OCI-LY3 (cell line): ENCODE data around the gene IMMP2L.

ENCODE experiments used
- H2AFZ ChIP-seq: fragments of 200-600, 300-600 bp; shearing (Covaris generic); 2 replicates; pipeline ENCODE4 v1.6.0; 2014; ENCODE audit warnings: antibody characterized with exemption, low read depth, low read length
- H3K27ac ChIP-seq: fragments of 200-600, 300-600 bp; sonication (generic); 2 replicates; pipeline ENCODE4 v1.5.1; 2014; ENCODE audit warnings: mild to moderate bottlenecking, low read length, moderate library complexity, mixed read lengths
- H3K27me3 ChIP-seq: fragments of 200-600, 300-600 bp; sonication (generic); 2 replicates; pipeline ENCODE4 v1.6.1; 2014; ENCODE audit warnings: low read depth, low read length, mixed read lengths
- H3K36me3 ChIP-seq: fragments of 200-600, 300-600 bp; sonication (generic); replicated peaks from 2 replicates; pipeline ENCODE3; 2014; ENCODE audit warnings: low read depth, low read length, mixed read lengths
- H3K4me1 ChIP-seq: fragments of 300-600, 200-600 bp; sonication (generic); 2 replicates; pipeline ENCODE4 v1.6.1; 2014; ENCODE audit warnings: low read length, mixed read lengths
- H3K4me2 ChIP-seq: fragments of 200-600, 300-600 bp; sonication (generic); 2 replicates; pipeline ENCODE4 v1.6.1; 2014; ENCODE audit warnings: low read length, mixed read lengths
- H3K4me3 ChIP-seq: fragments of 300-600, 200-600 bp; sonication (generic); 2 replicates; pipeline ENCODE4 v1.5.1; 2014; ENCODE audit warnings: antibody characterized with exemption, mild to moderate bottlenecking, low read length, moderate library complexity
- H3K79me2 ChIP-seq: fragments of 300-600, 200-600 bp; shearing (Covaris generic); 2 replicates; pipeline ENCODE4 v1.6.1; 2014; ENCODE audit warnings: mild to moderate bottlenecking, low read length, mixed read lengths
- H3K9ac ChIP-seq: fragments of 300-600, 200-600 bp; shearing (Covaris generic); 2 replicates; pipeline ENCODE4 v1.6.0; 2014; ENCODE audit warnings: mild to moderate bottlenecking, low read length, moderate library complexity
- H3K9me3 ChIP-seq: fragments of 200-600, 300-600 bp; shearing (Covaris generic); 2 replicates; pipeline ENCODE4 v1.6.1; 2014; ENCODE audit warnings: low read length, mixed read lengths; ENCODE audit not compliant: insufficient read depth
- H4K20me1 ChIP-seq: fragments of 200-600, 300-600 bp; sonication (generic); 2 replicates; pipeline ENCODE4 v1.6.1; 2016; ENCODE audit warnings: low read length, mixed read lengths; ENCODE audit not compliant: insufficient read depth
- EZH2phosphoT487 ChIP-seq: fragments of 200-600 bp; shearing (Covaris generic); IDR thresholded peaks from 2 replicates; pipeline ENCODE4 v1.6.1; 2018; ENCODE audit warnings: antibody characterized with exemption, mixed run types, low read depth
- TF ChIP-seq, protein P1 (sequence below): fragments of 200-600, 300-600 bp; sonication (generic); IDR thresholded peaks from 2 replicates; pipeline ENCODE4 v1.5.1; 2014; ENCODE audit warnings: antibody characterized with exemption, low read length, low read depth

The IMMP2L gene

DNA sequence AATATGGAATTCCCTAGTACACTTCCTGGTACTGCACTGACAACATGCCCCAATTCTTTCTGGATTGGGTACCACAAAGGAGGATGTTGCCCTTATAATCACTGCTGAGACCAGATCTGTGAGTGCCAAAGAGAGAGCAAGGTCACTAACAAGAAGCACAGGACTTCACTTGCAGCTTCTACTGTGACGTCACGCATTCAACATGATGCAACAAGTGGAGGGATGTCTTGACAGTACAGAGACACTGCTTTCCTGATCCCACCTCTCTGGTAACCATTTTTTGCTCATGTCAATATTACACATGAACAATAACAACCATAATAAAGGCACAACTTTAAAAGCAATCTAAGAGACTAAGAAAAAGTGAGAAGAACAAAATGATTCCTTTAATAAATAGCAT, 885.5 kb downstream of the IMMP2L start:
- H3K27me3 ChIP-seq, result no peaks in the 10 kb centered on the region
- no peak overlapping the region for H3K4me3 ChIP-seq
- no peaks in the 10 kb centered on the region for H3K36me3 ChIP-seq
- no peak overlapping the region for H3K27ac ChIP-seq
- H3K4me2 ChIP-seq, result no peak overlapping the region
- no peak overlapping the region for H3K9ac ChIP-seq
- no peak overlapping the region for H2AFZ ChIP-seq
- H4K20me1 ChIP-seq, result no peaks in the 10 kb centered on the region
- no peaks in the 10 kb centered on the region for H3K79me2 ChIP-seq
- 0 out of 2 replicates have a peak, but pooled peaks cover 3% of the 10 kb centered on the region for H3K9me3 ChIP-seq
- no peaks in the 10 kb centered on the region for H3K4me1 ChIP-seq
- TF ChIP-seq, protein P1, sequence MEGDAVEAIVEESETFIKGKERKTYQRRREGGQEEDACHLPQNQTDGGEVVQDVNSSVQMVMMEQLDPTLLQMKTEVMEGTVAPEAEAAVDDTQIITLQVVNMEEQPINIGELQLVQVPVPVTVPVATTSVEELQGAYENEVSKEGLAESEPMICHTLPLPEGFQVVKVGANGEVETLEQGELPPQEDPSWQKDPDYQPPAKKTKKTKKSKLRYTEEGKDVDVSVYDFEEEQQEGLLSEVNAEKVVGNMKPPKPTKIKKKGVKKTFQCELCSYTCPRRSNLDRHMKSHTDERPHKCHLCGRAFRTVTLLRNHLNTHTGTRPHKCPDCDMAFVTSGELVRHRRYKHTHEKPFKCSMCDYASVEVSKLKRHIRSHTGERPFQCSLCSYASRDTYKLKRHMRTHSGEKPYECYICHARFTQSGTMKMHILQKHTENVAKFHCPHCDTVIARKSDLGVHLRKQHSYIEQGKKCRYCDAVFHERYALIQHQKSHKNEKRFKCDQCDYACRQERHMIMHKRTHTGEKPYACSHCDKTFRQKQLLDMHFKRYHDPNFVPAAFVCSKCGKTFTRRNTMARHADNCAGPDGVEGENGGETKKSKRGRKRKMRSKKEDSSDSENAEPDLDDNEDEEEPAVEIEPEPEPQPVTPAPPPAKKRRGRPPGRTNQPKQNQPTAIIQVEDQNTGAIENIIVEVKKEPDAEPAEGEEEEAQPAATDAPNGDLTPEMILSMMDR, result no peak
- TF ChIP-seq EZH2phosphoT487, result no peak

DNA sequence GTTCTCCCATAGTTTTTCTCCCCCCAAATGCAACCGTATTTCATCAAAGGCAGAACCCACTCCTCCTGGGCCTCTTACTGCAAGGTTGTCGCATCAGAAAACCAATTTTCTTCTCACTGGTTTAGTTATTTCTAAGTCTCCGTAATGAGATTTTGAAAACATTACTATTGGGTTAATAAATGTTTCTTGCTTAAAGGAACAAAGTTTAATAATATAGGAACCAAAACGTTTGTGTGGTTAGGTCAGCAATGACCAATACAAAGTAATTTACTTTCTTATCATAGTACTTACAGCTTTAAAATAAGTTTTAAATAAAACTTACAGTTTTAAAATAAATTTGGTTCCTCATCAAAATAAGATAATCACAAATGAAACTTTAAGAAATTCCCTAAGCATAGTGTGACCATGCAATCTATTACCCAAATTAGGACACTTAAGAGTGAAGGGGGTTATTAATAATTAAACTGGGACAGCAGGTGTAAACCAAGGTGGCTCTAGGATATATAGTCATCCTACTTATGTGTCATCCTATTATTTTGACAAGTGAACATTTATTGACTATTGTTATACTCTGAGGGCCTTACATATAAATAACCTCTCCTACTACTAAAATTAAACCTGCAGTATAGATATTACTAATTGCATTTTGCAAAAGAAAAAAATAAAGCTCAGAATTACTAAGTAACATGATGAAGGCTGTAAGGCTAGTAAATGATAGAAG, 886.7 kb downstream of the IMMP2L start:
- Histone ChIP-seq H3K27me3 (no peaks in the 10 kb centered on the region), H3K4me3 (no peak overlapping the region), H4K20me1 (no peaks in the 10 kb centered on the region), H3K4me2 (no peak overlapping the region), H3K4me1 (no peaks in the 10 kb centered on the region), H3K36me3 (no peaks in the 10 kb centered on the region), H3K9ac (no peak overlapping the region), H2AFZ (no peak overlapping the region), H3K27ac (no peak overlapping the region), H3K79me2 (no peaks in the 10 kb centered on the region), H3K9me3 (0 out of 2 replicates have a peak, but pooled peaks cover 3% of the 10 kb centered on the region)
- no peak for TF ChIP-seq EZH2phosphoT487
- TF ChIP-seq, protein P1, result no peak

DNA sequence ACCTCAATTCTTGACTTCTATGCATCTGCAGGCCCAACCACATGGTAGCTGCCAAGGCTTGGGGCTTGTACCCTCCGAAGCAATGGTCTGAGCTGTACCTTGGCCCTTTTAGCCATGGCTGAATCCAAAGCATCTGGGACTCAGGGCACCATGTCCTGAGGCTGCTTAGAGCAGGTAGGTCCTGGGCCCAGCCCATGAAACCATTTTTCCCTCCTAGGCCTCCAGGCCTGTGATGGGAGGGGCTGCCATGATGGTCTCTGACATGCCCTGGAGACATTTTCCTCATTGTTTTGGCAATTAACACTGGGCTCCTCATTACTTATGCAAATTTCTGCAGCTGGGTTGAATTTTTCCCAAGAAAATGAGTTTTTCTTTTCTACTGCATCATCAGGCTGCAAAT, 889.1 kb downstream of the IMMP2L start:
- H3K27ac ChIP-seq, result no peak overlapping the region

DNA sequence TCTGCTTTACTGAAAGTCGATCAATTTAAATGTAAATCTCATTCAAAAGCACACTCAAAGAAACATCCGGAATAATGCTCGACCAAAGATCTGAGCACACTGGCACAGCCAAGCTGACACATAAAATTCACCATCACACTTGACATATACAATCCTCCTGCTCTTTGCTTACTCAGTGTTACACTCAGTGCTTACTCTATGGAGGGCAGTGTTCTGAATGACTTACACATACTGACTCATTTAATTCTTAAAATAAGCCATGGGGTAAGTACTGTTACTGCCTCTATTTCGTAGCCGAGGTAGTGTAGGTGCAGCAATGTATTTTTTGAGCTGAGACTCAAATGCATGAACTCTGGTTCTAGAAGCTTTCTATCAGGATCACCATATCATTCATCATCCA, 892.9 kb downstream of the IMMP2L start:
- H3K4me3 ChIP-seq, result no peak overlapping the region
- H3K79me2 ChIP-seq, result no peaks in the 10 kb centered on the region
- TF ChIP-seq EZH2phosphoT487, result no peak
- TF ChIP-seq, protein P1, result no peak
- H3K4me2 ChIP-seq, result no peak overlapping the region
- H3K27me3 ChIP-seq, result no peaks in the 10 kb centered on the region
- H3K9me3 ChIP-seq, result 0 out of 2 replicates have a peak, but pooled peaks cover 3% of the 10 kb centered on the region
- no peaks in the 10 kb centered on the region for H4K20me1 ChIP-seq
- H2AFZ ChIP-seq, result no peak overlapping the region
- no peak overlapping the region for H3K27ac ChIP-seq
- no peaks in the 10 kb centered on the region for H3K4me1 ChIP-seq
- H3K36me3 ChIP-seq, result no peaks in the 10 kb centered on the region
- H3K9ac ChIP-seq, result no peak overlapping the region

More for the DNA sequence above, 889.1 kb downstream of the IMMP2L start:
- no peak for TF ChIP-seq EZH2phosphoT487
- TF ChIP-seq, protein P1, result no peak
- H3K4me3 ChIP-seq, result no peak overlapping the region
- no peak overlapping the region for H2AFZ ChIP-seq
- no peaks in the 10 kb centered on the region for H3K4me1 ChIP-seq
- H3K27me3 ChIP-seq, result no peaks in the 10 kb centered on the region
- no peak overlapping the region for H3K4me2 ChIP-seq
- no peaks in the 10 kb centered on the region for H4K20me1 ChIP-seq
- H3K79me2 ChIP-seq, result no peaks in the 10 kb centered on the region
- 0 out of 2 replicates have a peak, but pooled peaks cover 3% of the 10 kb centered on the region for H3K9me3 ChIP-seq
- H3K36me3 ChIP-seq, result no peaks in the 10 kb centered on the region
- H3K9ac ChIP-seq, result no peak overlapping the region
